ENCODE results near the gene DCC. TPM values are rescaled to one million over a fixed set of nuclear protein-coding genes. Genes with fewer than 3 reads are reported as not detected.

The DCC gene
- total RNA-seq, 1 experiment from 2014 or later: not detected

DNA sequence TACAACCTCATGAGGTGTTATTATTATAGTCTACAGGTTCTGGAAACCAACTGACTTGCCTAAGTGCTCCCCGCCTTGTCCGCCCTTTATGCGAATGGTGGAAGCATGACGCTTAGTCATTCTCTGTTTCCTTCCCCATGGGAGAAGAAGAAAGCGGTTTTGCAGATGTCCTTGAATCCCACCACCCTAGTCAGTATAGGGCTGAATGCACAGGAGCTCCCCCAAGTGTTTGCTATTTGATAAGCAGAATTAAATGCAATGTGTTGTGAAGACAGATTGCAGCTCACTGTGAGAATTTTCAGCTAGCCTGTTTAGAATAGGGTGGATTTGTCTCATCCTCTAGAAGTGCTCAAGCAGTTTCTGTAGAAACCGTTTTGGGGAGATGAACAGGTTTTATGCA lies 652.0 kb downstream of the DCC start:
- BruUV-seq (replicated peaks): no TSS peak
- ATAC-seq: no peak
- POLR2A ChIA-PET (ENCODE audit: unreplicated experiment): interaction anchor here (0.5 kb wide), 1 partner anchor 105 kb away, joined by 5 read pairs; no protein-coding TSS in a partner anchor

DNA sequence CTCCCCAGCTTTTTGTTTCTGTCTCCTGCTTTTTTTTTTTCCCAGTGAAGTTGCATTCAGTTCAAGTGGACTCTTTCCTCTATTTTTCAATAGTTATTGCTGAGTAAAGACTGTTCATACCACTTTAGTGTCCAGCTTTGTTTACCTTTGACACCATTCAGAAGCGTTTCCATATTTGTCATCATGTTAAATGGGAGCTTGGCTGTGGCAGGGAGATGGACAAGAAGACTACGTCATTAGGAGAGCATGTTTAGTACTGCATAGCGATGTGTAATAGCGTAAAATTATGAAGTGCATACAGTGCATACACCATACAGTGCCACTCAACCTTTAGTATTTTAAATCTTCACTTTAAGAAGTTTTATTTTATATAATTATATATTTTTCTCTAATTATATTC lies 655.9 kb downstream of the DCC start:
- H3F3A ChIP-seq (ENCODE audit: low read length, unreplicated experiment): no peaks in the 10 kb centered on the region
- ChIA-PET POLR2A (ENCODE audit: unreplicated experiment) (no interaction called here), CTCF (no interaction called here)
- BruUV-seq (replicated peaks): no TSS peak
- ATAC-seq (no peak), DNase-seq (no peak)
- H3K27ac ChIP-seq (ENCODE audit: low read length): no peak overlapping the region
- intact Hi-C loops (cut with micrococcal nuclease): no loop called here
- no peaks in the 10 kb centered on the region for H3K9me2 ChIP-seq (replicated peaks; ENCODE audit: low read length)
- no peak overlapping the region for H3K4me2 ChIP-seq (ENCODE audit: low read length)
- H3K36me3 ChIP-seq (ENCODE audit: low read depth, low read length): no peaks in the 10 kb centered on the region
- no peaks in the 10 kb centered on the region for H3K4me1 ChIP-seq (ENCODE audit: insufficient read depth, low read length)
- H3K79me2 ChIP-seq (ENCODE audit: low read length): no peaks in the 10 kb centered on the region
- no peaks in the 10 kb centered on the region for H4K20me1 ChIP-seq (ENCODE audit: low read length)
- no peak for TF ChIP-seq EZH2 (IDR thresholded peaks at IDR 0.05; ENCODE audit: low read length, unreplicated experiment)
- TF ChIP-seq, protein P1, sequence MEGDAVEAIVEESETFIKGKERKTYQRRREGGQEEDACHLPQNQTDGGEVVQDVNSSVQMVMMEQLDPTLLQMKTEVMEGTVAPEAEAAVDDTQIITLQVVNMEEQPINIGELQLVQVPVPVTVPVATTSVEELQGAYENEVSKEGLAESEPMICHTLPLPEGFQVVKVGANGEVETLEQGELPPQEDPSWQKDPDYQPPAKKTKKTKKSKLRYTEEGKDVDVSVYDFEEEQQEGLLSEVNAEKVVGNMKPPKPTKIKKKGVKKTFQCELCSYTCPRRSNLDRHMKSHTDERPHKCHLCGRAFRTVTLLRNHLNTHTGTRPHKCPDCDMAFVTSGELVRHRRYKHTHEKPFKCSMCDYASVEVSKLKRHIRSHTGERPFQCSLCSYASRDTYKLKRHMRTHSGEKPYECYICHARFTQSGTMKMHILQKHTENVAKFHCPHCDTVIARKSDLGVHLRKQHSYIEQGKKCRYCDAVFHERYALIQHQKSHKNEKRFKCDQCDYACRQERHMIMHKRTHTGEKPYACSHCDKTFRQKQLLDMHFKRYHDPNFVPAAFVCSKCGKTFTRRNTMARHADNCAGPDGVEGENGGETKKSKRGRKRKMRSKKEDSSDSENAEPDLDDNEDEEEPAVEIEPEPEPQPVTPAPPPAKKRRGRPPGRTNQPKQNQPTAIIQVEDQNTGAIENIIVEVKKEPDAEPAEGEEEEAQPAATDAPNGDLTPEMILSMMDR (conservative IDR thresholded peaks at IDR 0.05; ENCODE audit: low read depth, low read length): no peak
- TF ChIP-seq EZH2phosphoT487 (IDR thresholded peaks at IDR 0.05; ENCODE audit: borderline replicate concordance, low read length): no peak
- no peaks in the 10 kb centered on the region for H3K27me3 ChIP-seq (ENCODE audit: low read length)
- no peak overlapping the region for H2AFZ ChIP-seq (ENCODE audit: low read length)
- H3K9ac ChIP-seq (ENCODE audit: low read length): no peak overlapping the region
- no peaks in the 10 kb centered on the region for H3K9me3 ChIP-seq (ENCODE audit: low read length)
- no peak overlapping the region for H3K4me3 ChIP-seq (ENCODE audit: low read length)

More for the DNA sequence above, 652.0 kb downstream of the DCC start:
- H3F3A ChIP-seq (ENCODE audit: low read length, unreplicated experiment): no peaks in the 10 kb centered on the region
- no peaks in the 10 kb centered on the region for H3K4me1 ChIP-seq (ENCODE audit: insufficient read depth, low read length)
- no peak overlapping the region for H3K4me2 ChIP-seq (ENCODE audit: low read length)
- H3K27ac ChIP-seq (ENCODE audit: low read length): no peak overlapping the region
- CTCF ChIA-PET: no interaction called here
- no peak overlapping the region for H3K4me3 ChIP-seq (ENCODE audit: low read length)
- H3K79me2 ChIP-seq (ENCODE audit: low read length): no peaks in the 10 kb centered on the region
- intact Hi-C loops (cut with micrococcal nuclease): no loop called here
- no peak overlapping the region for H3K9ac ChIP-seq (ENCODE audit: low read length)
- DNase-seq: no peak
- H3K9me3 ChIP-seq (ENCODE audit: low read length): no peaks in the 10 kb centered on the region
- no peaks in the 10 kb centered on the region for H3K36me3 ChIP-seq (ENCODE audit: low read depth, low read length)
- TF ChIP-seq, protein P1 (conservative IDR thresholded peaks at IDR 0.05; ENCODE audit: low read depth, low read length): 0 out of 2 replicates have a peak, but pooled peaks have one; percentile 29
- TF ChIP-seq EZH2 (IDR thresholded peaks at IDR 0.05; ENCODE audit: low read length, unreplicated experiment): no peak
- H4K20me1 ChIP-seq (ENCODE audit: low read length): no peaks in the 10 kb centered on the region
- no peaks in the 10 kb centered on the region for H3K27me3 ChIP-seq (ENCODE audit: low read length)
- no peak overlapping the region for H2AFZ ChIP-seq (ENCODE audit: low read length)
- H3K9me2 ChIP-seq (replicated peaks; ENCODE audit: low read length): no peaks in the 10 kb centered on the region

DNA sequence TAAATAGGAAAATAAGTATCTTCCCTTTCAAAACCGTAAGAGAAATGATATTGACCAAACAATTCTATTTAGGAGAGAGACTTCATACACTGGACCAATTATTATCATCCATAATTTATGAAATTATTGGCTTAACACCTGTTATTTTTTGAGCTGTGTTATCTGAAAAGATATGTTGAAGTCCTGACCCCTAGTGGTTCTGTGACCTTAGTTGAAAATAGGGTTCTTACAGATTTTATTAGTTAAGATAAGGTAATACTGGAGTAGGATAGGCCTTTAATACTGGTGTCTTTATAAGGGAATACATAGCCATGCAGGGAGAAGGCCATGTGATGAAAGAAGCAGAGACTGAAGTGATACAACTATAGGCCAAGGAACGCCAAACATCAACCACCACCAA lies 659.6 kb downstream of the DCC start:
- no peak overlapping the region for H3K27ac ChIP-seq (ENCODE audit: low read length)
- TF ChIP-seq EZH2 (IDR thresholded peaks at IDR 0.05; ENCODE audit: low read length, unreplicated experiment): no peak
- TF ChIP-seq, protein P1 (conservative IDR thresholded peaks at IDR 0.05; ENCODE audit: low read depth, low read length): no peak
- no peak for TF ChIP-seq EZH2phosphoT487 (IDR thresholded peaks at IDR 0.05; ENCODE audit: borderline replicate concordance, low read length)
- H3F3A ChIP-seq (ENCODE audit: low read length, unreplicated experiment): no peaks in the 10 kb centered on the region
- H4K20me1 ChIP-seq (ENCODE audit: low read length): no peaks in the 10 kb centered on the region
- no peak overlapping the region for H3K4me2 ChIP-seq (ENCODE audit: low read length)
- no peaks in the 10 kb centered on the region for H3K4me1 ChIP-seq (ENCODE audit: insufficient read depth, low read length)
- no peaks in the 10 kb centered on the region for H3K79me2 ChIP-seq (ENCODE audit: low read length)
- H3K4me3 ChIP-seq (ENCODE audit: low read length): no peak overlapping the region
- H3K36me3 ChIP-seq (ENCODE audit: low read depth, low read length): no peaks in the 10 kb centered on the region
- no peaks in the 10 kb centered on the region for H3K9me2 ChIP-seq (replicated peaks; ENCODE audit: low read length)
- BruUV-seq (replicated peaks): no TSS peak
- no peaks in the 10 kb centered on the region for H3K27me3 ChIP-seq (ENCODE audit: low read length)
- ChIA-PET CTCF (no interaction called here), POLR2A (ENCODE audit: unreplicated experiment) (no interaction called here)
- H3K9me3 ChIP-seq (ENCODE audit: low read length): no peaks in the 10 kb centered on the region
- DNase-seq (no peak), ATAC-seq (no peak)
- H2AFZ ChIP-seq (ENCODE audit: low read length): no peak overlapping the region
- no peak overlapping the region for H3K9ac ChIP-seq (ENCODE audit: low read length)
- intact Hi-C loops (cut with micrococcal nuclease): no loop called here

All from PC-3 (cell line).